Measurements from ENCODE around the gene AANAT. TPM values are rescaled to one million over a fixed set of nuclear protein-coding genes. Genes with fewer than 3 reads are reported as not detected.

AANAT gene
- total and polyA plus RNA-seq, 11 donors: 0.19 TPM; not detected in 10

- ATAC-seq: peak; percentile 54 to 68 (median 65)
- TF ChIP-seq, protein P1, sequence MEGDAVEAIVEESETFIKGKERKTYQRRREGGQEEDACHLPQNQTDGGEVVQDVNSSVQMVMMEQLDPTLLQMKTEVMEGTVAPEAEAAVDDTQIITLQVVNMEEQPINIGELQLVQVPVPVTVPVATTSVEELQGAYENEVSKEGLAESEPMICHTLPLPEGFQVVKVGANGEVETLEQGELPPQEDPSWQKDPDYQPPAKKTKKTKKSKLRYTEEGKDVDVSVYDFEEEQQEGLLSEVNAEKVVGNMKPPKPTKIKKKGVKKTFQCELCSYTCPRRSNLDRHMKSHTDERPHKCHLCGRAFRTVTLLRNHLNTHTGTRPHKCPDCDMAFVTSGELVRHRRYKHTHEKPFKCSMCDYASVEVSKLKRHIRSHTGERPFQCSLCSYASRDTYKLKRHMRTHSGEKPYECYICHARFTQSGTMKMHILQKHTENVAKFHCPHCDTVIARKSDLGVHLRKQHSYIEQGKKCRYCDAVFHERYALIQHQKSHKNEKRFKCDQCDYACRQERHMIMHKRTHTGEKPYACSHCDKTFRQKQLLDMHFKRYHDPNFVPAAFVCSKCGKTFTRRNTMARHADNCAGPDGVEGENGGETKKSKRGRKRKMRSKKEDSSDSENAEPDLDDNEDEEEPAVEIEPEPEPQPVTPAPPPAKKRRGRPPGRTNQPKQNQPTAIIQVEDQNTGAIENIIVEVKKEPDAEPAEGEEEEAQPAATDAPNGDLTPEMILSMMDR (IDR thresholded peaks at IDR 0.05): no peak
- no peak for TF ChIP-seq POLR2A (IDR thresholded peaks at IDR 0.05)
- Histone ChIP-seq H3K36me3 (peaks cover 0 to 5% (median 0%) of the 10 kb centered on the region in 9 donors), H3K27ac (peak overlapping the region; percentile 62 to 98 (median 78)), H3K4me1 (peaks cover 6 to 97% (median 36%) of the 10 kb centered on the region in 12 donors), H3K27me3 (no peaks in the 10 kb centered on the region), H3K9me3 (no peaks in the 10 kb centered on the region), H3K4me3 (peak overlapping the region in 8 of 12 donors; percentile 2 to 47 (median 19))
- WGBS, 4 donors: 30 to 38% (median 32%) methylated on average over 15 of the region's 15 CpGs
- peak; percentile 62 to 85 (median 83) for DNase-seq
- intact Hi-C loops (cut with DNase I): no loop called here
Observed at GRCh38 chr17:76492989-76493501, 25.6 kb downstream of the AANAT start.

DNA sequence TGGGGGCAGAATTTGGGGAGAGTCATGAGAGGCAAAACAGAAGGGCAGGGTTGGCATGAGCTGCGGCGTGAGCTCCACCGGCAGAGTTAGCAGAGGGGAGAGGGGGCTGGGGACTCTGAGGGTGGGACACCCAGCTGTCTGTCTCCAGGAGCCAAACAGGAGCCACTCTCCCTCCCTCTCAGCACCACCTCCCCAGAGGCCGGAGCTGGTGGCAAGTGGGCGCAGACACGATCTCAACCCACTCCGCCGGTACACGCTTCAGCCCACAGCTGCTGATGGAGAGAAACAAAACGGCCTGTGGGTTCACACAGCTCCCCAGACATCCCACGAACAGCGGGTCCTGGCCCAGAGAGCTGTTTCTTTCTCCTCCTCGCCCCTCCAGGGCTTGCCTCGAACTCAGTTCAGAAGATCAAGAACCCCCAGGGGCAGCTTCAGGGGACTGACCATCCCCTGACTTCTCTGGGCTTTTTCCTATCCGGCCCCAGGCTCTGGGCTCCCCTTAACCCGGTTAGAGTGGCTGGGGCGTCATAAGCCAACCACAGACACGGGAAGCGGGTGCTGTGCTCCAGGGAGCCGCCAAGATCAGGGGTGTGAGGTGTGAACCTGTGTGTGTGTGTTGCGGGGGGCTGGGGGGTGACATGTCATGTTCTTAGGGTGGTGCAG, 26.2 kb downstream of the AANAT start:
- no peak for DNase-seq
- H3K4me3 ChIP-seq: peak overlapping the region in 6 of 12 donors; percentile 2 to 47 (median 12)
- H3K36me3 ChIP-seq: peaks cover 0 to 5% (median 0%) of the 10 kb centered on the region in 9 donors
- WGBS, 4 donors: 77 to 87% (median 83%) methylated on average over 14 to 21 of the region's 21 CpGs
- intact Hi-C loops (cut with DNase I): no loop called here
- peaks cover 6 to 98% (median 41%) of the 10 kb centered on the region in 12 donors for H3K4me1 ChIP-seq
- no peaks in the 10 kb centered on the region for H3K9me3 ChIP-seq
- no peak for ATAC-seq
- TF ChIP-seq POLR2A (IDR thresholded peaks at IDR 0.05): no peak
- TF ChIP-seq, protein P1 (IDR thresholded peaks at IDR 0.05): no peak
- H3K27me3 ChIP-seq: no peaks in the 10 kb centered on the region
- peak overlapping the region; percentile 62 to 98 (median 78) for H3K27ac ChIP-seq

GRCh38 chr17:76495663-76496400, 28.4 kb downstream of the AANAT start:
- intact Hi-C loops (cut with DNase I): no loop called here
- peaks cover 12 to 99% (median 59%) of the 10 kb centered on the region in 12 donors for H3K4me1 ChIP-seq
- no peak for TF ChIP-seq POLR2A (IDR thresholded peaks at IDR 0.05)
- TF ChIP-seq, protein P1 (IDR thresholded peaks at IDR 0.05): no peak

DNA sequence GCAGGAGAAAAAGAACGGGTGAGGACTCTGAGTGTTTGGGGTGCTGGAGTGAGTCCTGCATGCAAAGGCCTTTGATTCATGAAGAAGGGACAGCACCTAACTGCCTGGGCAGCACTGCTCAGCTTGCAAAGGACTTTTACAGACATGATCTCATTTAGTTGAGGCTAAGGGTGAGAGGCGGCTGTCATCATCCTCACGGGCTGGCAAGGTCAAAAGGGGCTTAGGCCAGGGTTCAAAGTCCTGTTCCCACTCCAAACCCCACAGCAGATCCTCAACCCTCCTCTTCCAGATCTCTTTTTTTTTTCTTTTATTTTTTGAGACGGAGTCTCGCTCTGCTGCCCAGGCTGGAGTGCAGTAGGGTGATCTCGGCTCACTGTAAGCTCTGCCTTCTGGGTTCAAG, 29.1 kb downstream of the AANAT start:
- Histone ChIP-seq H3K9me3 (no peaks in the 10 kb centered on the region), H3K27ac (peak overlapping the region in 3 of 12 donors; percentile 87 to 98 (median 93)), H3K36me3 (peaks cover 0 to 5% (median 0%) of the 10 kb centered on the region in 9 donors), H3K4me1 (peaks cover 12 to 94% (median 59%) of the 10 kb centered on the region in 12 donors), H3K27me3 (no peaks in the 10 kb centered on the region), H3K4me3 (no peak overlapping the region)
- WGBS, 4 donors: 90 to 98% (median 92%) methylated on average over 6 of the region's 6 CpGs
- ATAC-seq (no peak), DNase-seq (no peak)
- intact Hi-C loops (cut with DNase I): no loop called here
- no peak for TF ChIP-seq POLR2A (IDR thresholded peaks at IDR 0.05)
- TF ChIP-seq, protein P1 (IDR thresholded peaks at IDR 0.05): no peak

More at GRCh38 chr17:76495663-76496400, 28.4 kb downstream of the AANAT start:
- H3K27ac ChIP-seq: peak overlapping the region in 2 of 12 donors; percentile 18 to 98
- H3K9me3 ChIP-seq: no peaks in the 10 kb centered on the region
- 77 to 85% (median 81%) methylated on average over 8 to 16 of the region's 16 CpGs for WGBS, 4 donors
- no peak for DNase-seq
- no peak overlapping the region for H3K4me3 ChIP-seq
- no peaks in the 10 kb centered on the region for H3K27me3 ChIP-seq
- ATAC-seq: no peak
- H3K36me3 ChIP-seq: peaks cover 0 to 5% (median 0%) of the 10 kb centered on the region in 9 donors
